GM18951 (cell line): ENCODE results near the gene MAML2.
"Not testable (repeated sequence)": the region's sequence is repeated elsewhere in the genome, so short reads cannot be mapped to it uniquely, and the experiment has no call there.

Source experiments
- POLR2A ChIP-seq: IDR thresholded peaks from 4 replicates; pipeline ENCODE4 v1.6.1; 2011; ENCODE audit warnings: mild to moderate bottlenecking; ENCODE audit not compliant: insufficient read length, insufficient read depth; ENCODE audit errors: extremely low read depth
- in situ Hi-C: fragments of 300-500 bp; cut with MboI; formaldehyde crosslinking; loops from one replicate; pipeline ENCODE4 v1.12.0; 2022; ENCODE audit warnings: low sequenced_read_pairs, mixed read lengths, inconsistent platforms; ENCODE audit not compliant: unreplicated experiment

MAML2 gene

DNA sequence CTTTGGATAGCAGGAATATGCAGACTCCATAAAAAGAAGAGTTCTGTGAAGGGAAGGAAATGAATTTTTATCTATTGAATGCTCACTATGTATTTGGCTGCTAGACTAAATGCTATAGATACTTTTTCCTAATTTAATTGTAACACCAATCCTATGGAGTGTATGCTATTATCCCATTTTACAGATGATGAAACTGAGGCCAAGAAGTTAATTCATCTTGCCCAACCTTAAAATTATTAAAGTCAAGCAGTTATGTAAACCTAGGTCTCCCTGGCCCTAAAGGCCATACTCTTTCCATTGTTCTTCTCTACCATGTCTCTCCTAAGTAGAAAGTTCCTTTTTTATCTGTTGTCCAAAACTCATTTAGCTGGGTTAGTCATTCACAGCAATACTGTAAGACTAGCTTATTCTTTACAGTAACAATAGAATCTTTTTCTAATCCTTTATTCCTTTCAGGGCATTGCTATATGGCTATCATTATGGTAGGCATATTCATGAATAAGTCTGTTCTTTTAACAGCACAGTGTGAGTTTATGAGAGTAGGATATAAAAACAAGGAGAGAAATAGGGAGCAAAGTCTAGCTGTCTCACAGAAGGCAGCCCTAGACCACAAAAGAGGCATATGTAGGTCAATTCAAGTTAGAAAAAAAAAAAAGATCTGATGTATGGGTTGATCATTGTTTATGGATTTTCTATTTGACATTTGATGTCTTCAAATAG, 50.5 kb downstream of the MAML2 start:
- in situ Hi-C loops: no loop called here
- TF ChIP-seq POLR2A: no peak

DNA sequence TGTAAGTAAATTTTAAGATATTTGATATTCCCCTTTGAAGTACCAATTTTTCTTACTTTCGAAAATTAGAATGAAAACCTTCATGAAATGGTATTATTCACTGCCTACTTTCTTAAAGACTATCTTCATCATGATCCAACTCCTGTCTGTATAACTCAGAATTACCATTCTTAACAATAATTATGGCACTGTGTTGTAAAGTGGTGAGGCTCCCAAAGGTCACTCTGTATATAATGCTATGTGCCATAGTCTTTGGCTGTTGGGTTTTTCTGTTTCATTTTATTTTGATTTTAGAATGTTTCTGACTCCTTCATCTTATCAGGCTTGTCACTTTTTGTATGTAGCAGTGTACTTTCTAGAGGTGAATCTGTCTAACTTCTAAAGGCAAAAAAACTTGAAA, 52.4 kb downstream of the MAML2 start:
- in situ Hi-C loops: no loop called here
- no peak for TF ChIP-seq POLR2A

DNA sequence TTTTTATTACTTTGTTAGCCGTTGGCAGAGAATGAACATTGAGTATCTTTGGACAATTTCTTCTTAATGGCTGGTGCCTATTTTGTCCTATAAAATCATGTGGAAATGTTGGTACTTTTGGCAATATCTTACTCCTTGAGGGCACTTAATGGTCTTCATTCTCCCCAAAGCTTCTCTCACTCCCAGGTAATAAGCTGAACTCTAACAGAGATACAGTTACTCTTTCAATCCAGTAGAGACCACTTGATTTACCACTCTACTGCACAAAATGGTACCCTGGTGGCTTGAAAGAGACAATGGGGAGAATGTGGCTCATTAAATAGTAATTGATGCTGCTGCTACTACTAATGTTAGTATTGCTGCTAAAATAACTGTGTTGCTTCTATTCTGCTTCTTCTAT, 53.0 kb downstream of the MAML2 start:
- in situ Hi-C loops: no loop called here
- TF ChIP-seq POLR2A: no peak

DNA sequence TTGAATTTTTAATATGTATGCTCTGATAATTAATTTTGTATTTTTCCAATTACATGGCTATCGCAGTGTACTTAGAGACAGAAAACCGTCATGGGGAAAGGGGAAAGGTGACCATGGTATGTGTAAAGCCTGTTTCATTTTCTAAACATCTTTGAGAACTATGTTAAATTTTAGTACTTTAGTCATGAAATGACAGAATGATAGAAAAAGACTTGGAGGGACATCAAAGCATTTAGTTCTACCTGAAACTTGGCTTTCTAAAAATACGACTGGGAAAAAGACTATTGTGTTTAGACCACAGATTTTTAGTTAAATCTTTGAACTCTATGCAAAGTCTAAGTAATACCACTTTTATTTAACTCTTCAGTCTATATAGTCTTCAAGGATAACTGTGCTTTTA, 54.1 kb downstream of the MAML2 start:
- in situ Hi-C loops: no loop called here
- TF ChIP-seq POLR2A: no peak

DNA sequence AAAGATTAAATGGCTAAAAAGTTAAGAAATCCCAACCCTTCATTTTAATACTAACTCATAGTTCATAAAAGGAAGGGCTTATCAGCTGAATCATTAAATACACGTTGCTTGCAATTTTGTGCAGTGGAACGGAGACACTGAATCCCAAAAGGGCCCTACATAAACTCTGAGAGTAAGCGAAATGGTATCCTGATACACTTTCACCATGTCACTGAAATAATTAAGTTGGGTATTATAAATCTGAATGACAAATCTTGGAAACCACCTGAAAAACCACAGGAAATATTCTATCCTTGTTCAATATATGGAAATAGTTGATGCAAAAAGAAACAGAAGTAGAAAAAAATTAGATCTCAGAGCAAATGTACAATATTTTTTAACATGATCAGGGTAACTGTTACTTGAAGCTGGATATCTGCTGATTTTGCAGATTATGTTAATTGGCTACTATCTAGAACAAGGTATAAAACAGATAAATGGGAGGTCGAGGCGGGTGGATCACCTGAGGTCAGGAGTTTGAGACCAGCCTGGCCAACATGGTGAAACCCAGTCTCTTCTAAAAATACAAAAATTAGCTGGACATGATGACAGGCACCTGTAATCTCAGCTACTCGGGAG, 55.1 kb downstream of the MAML2 start:
- in situ Hi-C loops: no loop called here
- no peak for TF ChIP-seq POLR2A

DNA sequence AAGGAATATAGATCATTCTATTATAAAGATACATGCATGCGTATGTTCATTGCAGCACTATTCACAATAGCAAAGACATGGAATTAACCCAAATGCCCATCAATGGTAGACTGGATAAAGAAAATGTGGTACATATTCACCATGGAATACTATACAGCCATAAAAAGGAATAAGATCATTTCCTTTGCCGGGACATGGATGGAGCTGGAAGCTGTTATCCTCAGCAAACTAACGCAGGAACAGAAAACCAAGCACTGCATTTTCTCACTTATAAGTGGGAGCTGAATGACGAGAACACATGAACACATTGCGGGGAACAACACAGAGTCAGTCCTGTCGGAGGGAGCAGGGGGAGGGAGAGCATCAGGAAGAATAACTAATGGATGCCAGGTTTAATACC, 57.0 kb downstream of the MAML2 start:
- in situ Hi-C loops: not testable (repeated sequence)

DNA sequence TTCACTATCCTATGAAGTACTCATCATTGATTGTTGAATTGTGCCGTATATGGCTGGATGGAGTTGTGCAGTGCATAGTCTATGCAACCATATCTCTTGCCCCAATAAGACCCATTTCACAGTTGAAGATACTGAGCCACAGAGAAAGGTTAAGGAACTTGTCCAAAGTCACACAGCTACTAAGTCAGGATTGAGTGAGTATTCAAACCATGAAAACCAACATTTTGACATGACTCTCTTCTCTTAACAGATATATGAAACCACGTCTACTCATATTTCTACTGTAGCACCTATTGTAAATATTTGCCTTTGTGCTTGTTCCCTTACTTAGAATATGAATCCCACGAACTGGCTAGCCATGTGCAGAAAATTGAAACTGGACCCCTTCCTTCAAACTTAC, 58.1 kb downstream of the MAML2 start:
- in situ Hi-C loops: no loop called here
- no peak for TF ChIP-seq POLR2A

DNA sequence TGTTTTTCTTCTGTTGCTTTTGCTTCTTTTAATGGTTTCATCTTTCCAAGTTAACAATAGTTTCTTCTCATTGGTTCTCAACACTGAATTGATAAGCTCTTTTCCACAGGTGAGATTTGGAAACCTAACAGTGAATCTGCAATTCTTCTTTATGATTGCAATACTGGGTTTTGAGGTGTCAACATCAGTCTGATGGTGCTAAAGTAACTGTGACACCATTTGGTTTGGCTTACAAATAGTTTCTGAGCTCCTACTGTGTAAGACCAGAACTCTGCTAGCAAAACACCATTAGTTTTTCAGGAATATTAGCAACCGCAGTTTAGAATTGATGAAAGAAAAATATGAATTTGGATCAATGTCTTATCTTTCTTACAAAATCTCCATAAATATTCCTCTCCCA, 58.6 kb downstream of the MAML2 start:
- no peak for TF ChIP-seq POLR2A
- in situ Hi-C loops: no loop called here

DNA sequence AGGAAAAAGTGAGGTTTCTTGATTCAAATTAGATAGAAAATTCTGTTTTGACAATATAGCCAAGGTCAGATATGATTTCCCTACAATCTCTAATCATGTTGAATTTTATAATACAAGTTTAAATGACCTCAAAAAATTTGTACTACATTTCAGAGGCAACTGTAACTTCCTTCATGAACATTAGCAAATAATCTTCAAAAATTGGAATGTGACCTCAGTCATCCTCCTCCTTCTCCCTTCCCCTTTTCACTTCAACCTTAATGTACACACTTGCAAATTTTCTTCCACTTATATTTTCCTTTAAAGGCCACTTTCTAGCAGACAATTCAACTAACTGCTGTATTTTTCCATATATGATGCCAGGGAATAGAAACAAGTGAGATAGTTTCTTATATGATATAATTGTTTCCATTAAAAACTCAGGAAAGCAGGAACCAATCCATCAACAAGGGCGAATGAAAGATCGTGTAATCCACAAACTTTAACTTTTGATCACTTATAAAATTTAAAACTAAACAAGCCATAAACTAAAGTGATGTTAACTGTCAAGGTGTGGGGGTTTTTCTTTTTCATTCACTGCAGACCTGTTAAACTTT, 60.3 kb downstream of the MAML2 start:
- in situ Hi-C loops: no loop called here

DNA sequence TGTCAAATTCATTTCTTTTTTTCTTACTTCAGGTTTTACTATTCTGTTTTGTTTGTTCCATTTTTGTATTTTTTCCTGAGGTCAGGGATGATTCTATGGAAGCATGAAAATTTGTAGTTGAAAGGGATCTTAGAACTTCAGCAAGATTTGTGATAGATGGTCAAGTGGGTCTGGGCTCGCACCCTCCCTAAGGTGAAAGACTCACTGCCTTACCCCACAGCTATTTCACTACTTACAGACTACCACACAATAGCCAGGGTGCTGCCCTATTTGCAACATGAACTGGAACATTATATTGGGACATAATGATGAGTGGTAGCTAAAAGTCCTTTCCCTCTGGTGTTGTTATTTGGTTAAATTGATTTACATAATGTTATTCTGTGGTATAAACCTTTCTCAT, 62.6 kb downstream of the MAML2 start:
- in situ Hi-C loops: no loop called here
- TF ChIP-seq POLR2A: no peak

More for the DNA sequence above, 60.3 kb downstream of the MAML2 start:
- no peak for TF ChIP-seq POLR2A

DNA sequence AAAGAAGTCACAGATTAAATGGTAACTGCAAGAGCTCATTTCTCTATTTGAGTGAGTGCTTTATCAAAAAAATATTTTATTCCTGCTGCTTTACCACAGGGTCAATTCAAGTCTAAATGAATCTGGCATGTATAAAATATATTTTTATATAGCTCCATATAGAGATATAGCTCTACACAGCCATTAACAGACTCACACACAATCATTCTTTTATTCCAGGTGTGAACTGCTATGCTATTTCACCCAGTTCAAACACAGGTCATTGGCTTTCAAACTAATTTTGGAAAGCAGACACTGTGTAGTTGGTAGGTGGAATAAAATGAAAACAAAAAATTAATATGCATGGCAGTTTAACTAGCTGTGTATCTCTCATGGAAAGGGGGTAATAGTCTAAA, 63.1 kb downstream of the MAML2 start:
- TF ChIP-seq POLR2A: no peak
- in situ Hi-C loops: no loop called here

DNA sequence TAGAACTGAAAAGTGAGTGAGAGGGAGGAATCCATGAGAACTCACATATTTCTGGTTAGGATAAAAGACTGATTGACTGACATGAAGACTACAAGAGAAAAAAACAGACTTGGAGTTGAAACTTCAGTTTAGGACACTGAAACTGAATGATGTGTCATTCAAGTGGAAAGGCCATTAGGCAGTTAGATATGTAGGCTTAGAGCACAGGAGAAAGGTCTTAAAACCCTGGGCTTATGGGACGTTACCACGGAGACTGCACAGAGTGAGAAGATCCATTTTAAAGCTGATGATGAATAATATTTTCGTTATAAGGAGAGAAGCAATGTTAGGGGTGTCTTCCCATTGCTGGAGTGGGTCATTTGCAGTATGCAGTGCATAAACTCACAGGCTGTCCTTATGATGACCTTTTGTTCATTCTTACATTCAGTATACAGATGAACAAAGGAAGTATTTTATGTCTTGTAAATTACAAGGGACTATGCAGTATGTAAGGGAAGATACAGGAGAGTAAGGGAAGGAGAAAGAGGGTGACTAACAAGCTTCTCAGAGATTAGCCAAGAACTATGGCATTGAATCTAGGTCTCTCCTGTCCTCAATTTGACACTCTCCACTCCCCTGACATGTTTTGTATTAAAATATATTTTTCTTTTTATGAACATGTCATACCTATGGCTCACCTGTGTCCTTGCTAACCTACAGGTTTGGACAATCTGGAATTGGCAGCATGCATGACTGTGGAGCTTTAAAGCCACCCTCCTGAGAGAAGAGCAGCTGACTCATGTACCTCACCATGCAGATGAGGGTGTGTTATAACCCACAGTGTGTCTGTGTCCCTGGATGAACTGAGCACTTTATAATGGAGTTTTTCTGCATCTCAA, 63.7 kb downstream of the MAML2 start:
- in situ Hi-C loops: no loop called here
- TF ChIP-seq POLR2A: no peak
